Tibial nerve (tissue), 4 donors: ENCODE results near the gene BTBD9. TPM values are rescaled to one million over a fixed set of nuclear protein-coding genes. Genes with fewer than 3 reads are reported as not detected.

Experiments used
- DNase-seq, 2 donors: peaks; one replicate each; pipeline ENCODE4 v3.0.0-alpha.2; 2019; ENCODE audit warnings: low spot score in 2 of 2
- H3K27ac ChIP-seq, 4 donors: fragments of 200-600 bp; sonication (generic) in 3 of 4; one replicate each; pipeline ENCODE4 v1.5.1; 2017 to 2019; ENCODE audit warnings: mild to moderate bottlenecking in 1 of 4
- H3K27me3 ChIP-seq, 2 donors: fragments of 200-600 bp; sonication (generic) in 1 of 2; one replicate each; pipeline versions ENCODE4 v1.5.1 to v1.6.0; 2017 to 2019
- H3K36me3 ChIP-seq, 3 donors: fragments of 200-600 bp; sonication (generic); one replicate each; pipeline ENCODE4 v1.5.1; 2018 to 2019
- H3K4me1 ChIP-seq, 4 donors: fragments of 200-600 bp; sonication (generic) in 3 of 4; one replicate each; pipeline ENCODE4 v1.5.1; 2017 to 2019
- H3K4me3 ChIP-seq, 4 donors: fragments of 200-600 bp; sonication (generic) in 3 of 4; one replicate each; pipeline ENCODE4 v1.5.1; 2017 to 2019; ENCODE audit warnings: mild to moderate bottlenecking in 1 of 4, moderate library complexity in 1 of 4
- H3K9me3 ChIP-seq, 4 donors: fragments of 200-600 bp; sonication (generic) in 3 of 4; one replicate each; pipeline ENCODE4 v1.5.1; 2017 to 2019
- CTCF ChIP-seq, 5 experiments: fragments of 200-600 bp in 3 of 5; fragments of 450-650 bp in 2 of 5; sonication (generic) in 3 of 5; IDR thresholded peaks; one replicate each; pipeline ENCODE4 v1.5.1; 2016 to 2019; ENCODE audit warnings: antibody characterized with exemption in 5 of 5, mild to moderate bottlenecking in 3 of 5, moderate library complexity in 2 of 5
- EP300 ChIP-seq, 2 donors: sonication (generic); formaldehyde crosslinking; IDR thresholded peaks; one replicate each; pipeline ENCODE4 v1.6.1; 2017; ENCODE audit warnings: antibody characterized with exemption in 2 of 2, mild to moderate bottlenecking in 1 of 2
- POLR2A ChIP-seq, 2 donors: fragments of 450-650 bp; IDR thresholded peaks; one replicate each; pipeline ENCODE4 v1.6.1; 2017; ENCODE audit warnings: antibody characterized with exemption in 2 of 2, mild to moderate bottlenecking in 2 of 2, moderate library complexity in 2 of 2
- WGBS, 2 donors: methylation state at CpG; one replicate each; pipeline ENCODE4 v1.1.5; 2018; 5-methylcytosine and 5-hydroxymethylcytosine counted together
- total RNA-seq, 4 donors: library from RNA; depleted of rRNA; stranded (reverse); fragments of >200 nt; gene quantifications; one replicate each; pipeline ENCODE4 v1.1.0, GENCODE V29; 2016

BTBD9 gene
- total RNA-seq, 4 donors from 2014 or later: 7.5 to 23.9 (median 10.7) TPM

GRCh38 chr6:38245295-38245694 is 394.4 kb downstream of the BTBD9 start:
- Histone ChIP-seq H3K4me1 (peaks cover 0 to 5% (median 0%) of the 10 kb centered on the region in 4 donors), H3K4me3 (no peak overlapping the region), H3K9me3 (no peaks in the 10 kb centered on the region), H3K27me3 (no peaks in the 10 kb centered on the region), H3K27ac (no peak overlapping the region), H3K36me3 (no peaks in the 10 kb centered on the region)
- 81 to 83% methylated on average over 3 of the region's 3 CpGs for WGBS, 2 donors
- DNase-seq: no peak
- TF ChIP-seq POLR2A (IDR thresholded peaks at IDR 0.05) (no peak), CTCF (IDR thresholded peaks at IDR 0.05) (no peak), EP300 (IDR thresholded peaks at IDR 0.05) (no peak)

GRCh38 chr6:38244869-38245268 is 394.9 kb downstream of the BTBD9 start:
- 80 to 86% methylated on average over 3 of the region's 3 CpGs for WGBS, 2 donors

GRCh38 chr6:38241200-38241871 is 398.4 kb downstream of the BTBD9 start:
- DNase-seq: no peak
- WGBS, 2 donors: 75 to 81% methylated on average over 7 of the region's 7 CpGs
- no peaks in the 10 kb centered on the region for H3K27me3 ChIP-seq
- no peak overlapping the region for H3K27ac ChIP-seq
- TF ChIP-seq CTCF (IDR thresholded peaks at IDR 0.05): no peak
- TF ChIP-seq POLR2A (IDR thresholded peaks at IDR 0.05): no peak
- TF ChIP-seq EP300 (IDR thresholded peaks at IDR 0.05): no peak
- no peak overlapping the region for H3K4me3 ChIP-seq
- no peaks in the 10 kb centered on the region for H3K36me3 ChIP-seq
- H3K9me3 ChIP-seq: no peaks in the 10 kb centered on the region
- no peaks in the 10 kb centered on the region for H3K4me1 ChIP-seq

More at GRCh38 chr6:38244869-38245268, 394.9 kb downstream of the BTBD9 start:
- H3K27me3 ChIP-seq: no peaks in the 10 kb centered on the region
- DNase-seq: no peak
- H3K27ac ChIP-seq: no peak overlapping the region
- H3K4me3 ChIP-seq: no peak overlapping the region
- H3K9me3 ChIP-seq: no peaks in the 10 kb centered on the region
- no peaks in the 10 kb centered on the region for H3K36me3 ChIP-seq
- TF ChIP-seq POLR2A (IDR thresholded peaks at IDR 0.05) (no peak), CTCF (IDR thresholded peaks at IDR 0.05) (no peak), EP300 (IDR thresholded peaks at IDR 0.05) (no peak)
- peaks cover 0 to 2% (median 0%) of the 10 kb centered on the region in 4 donors for H3K4me1 ChIP-seq

- 70 to 83% methylated on average over 5 of the region's 5 CpGs for WGBS, 2 donors
- no peak overlapping the region for H3K4me3 ChIP-seq
- no peaks in the 10 kb centered on the region for H3K36me3 ChIP-seq
- no peak overlapping the region for H3K27ac ChIP-seq
- no peak for DNase-seq
- no peaks in the 10 kb centered on the region for H3K9me3 ChIP-seq
- no peaks in the 10 kb centered on the region for H3K4me1 ChIP-seq
- TF ChIP-seq POLR2A (IDR thresholded peaks at IDR 0.05) (no peak), EP300 (IDR thresholded peaks at IDR 0.05) (no peak), CTCF (IDR thresholded peaks at IDR 0.05) (no peak)
- H3K27me3 ChIP-seq: no peaks in the 10 kb centered on the region
Observed at GRCh38 chr6:38239719-38240451, 399.8 kb downstream of the BTBD9 start.

GRCh38 chr6:38236631-38237030 is 403.1 kb downstream of the BTBD9 start:
- no peak for TF ChIP-seq POLR2A (IDR thresholded peaks at IDR 0.05)
- TF ChIP-seq EP300 (IDR thresholded peaks at IDR 0.05): no peak
- no peak for TF ChIP-seq CTCF (IDR thresholded peaks at IDR 0.05)
- Histone ChIP-seq H3K27ac (no peak overlapping the region), H3K9me3 (no peaks in the 10 kb centered on the region), H3K27me3 (no peaks in the 10 kb centered on the region), H3K4me3 (no peak overlapping the region), H3K36me3 (no peaks in the 10 kb centered on the region), H3K4me1 (no peaks in the 10 kb centered on the region)
- no peak for DNase-seq
- WGBS, 2 donors: 75 to 94% methylated on average over 1 of the region's 1 CpG
